IPS-20b (cell line): Measurements from ENCODE around the gene ETS1.

Experiments used
- H3K27ac ChIP-seq: one replicate; pipeline ENCODE4 v1.5.1; 2013; ENCODE audit warnings: low read length
- H3K27me3 ChIP-seq: 2 replicates; pipeline ENCODE4 v1.6.1; 2013; ENCODE audit warnings: mild to moderate bottlenecking, low read length, inconsistent platforms; ENCODE audit not compliant: insufficient read depth
- H3K36me3 ChIP-seq: 2 replicates; pipeline ENCODE4 v1.6.1; 2013; ENCODE audit warnings: low read depth, mild to moderate bottlenecking, inconsistent platforms, low read length, moderate library complexity; ENCODE audit not compliant: insufficient read depth
- H3K4me1 ChIP-seq: 2 replicates; pipeline ENCODE4 v1.6.1; 2013; ENCODE audit warnings: mild to moderate bottlenecking, control low read depth, inconsistent platforms, low read length, moderate library complexity; ENCODE audit not compliant: insufficient read depth
- H3K4me3 ChIP-seq: 2 replicates; pipeline ENCODE4 v1.5.1; 2013; ENCODE audit warnings: mild to moderate bottlenecking, low read length, inconsistent platforms
- H3K9ac ChIP-seq: 2 replicates; pipeline ENCODE4 v1.6.1; 2013; ENCODE audit warnings: low read depth, mild to moderate bottlenecking, inconsistent platforms, low read length, moderate library complexity
- H3K9me3 ChIP-seq: 2 replicates; pipeline ENCODE4 v1.6.1; 2013; ENCODE audit warnings: mild to moderate bottlenecking, low read depth, low read length, inconsistent platforms; ENCODE audit not compliant: insufficient read depth

The ETS1 gene

GRCh38 chr11:128589998-128590397, 2.6 kb upstream of the ETS1 start:
- no peak overlapping the region for H3K27ac ChIP-seq
- H3K9me3 ChIP-seq: no peaks in the 10 kb centered on the region
- H3K36me3 ChIP-seq: no peaks in the 10 kb centered on the region
- no peak overlapping the region for H3K9ac ChIP-seq
- H3K4me1 ChIP-seq: peaks cover 27% of the 10 kb centered on the region
- H3K4me3 ChIP-seq: no peak overlapping the region
- H3K27me3 ChIP-seq: peaks cover 44% of the 10 kb centered on the region; the same call in 1 of the 2 replicates

- peaks cover 44% of the 10 kb centered on the region; the same call in 1 of the 2 replicates for H3K27me3 ChIP-seq
- no peak overlapping the region for H3K9ac ChIP-seq
- no peaks in the 10 kb centered on the region for H3K36me3 ChIP-seq
- H3K9me3 ChIP-seq: no peaks in the 10 kb centered on the region
- no peak overlapping the region for H3K4me3 ChIP-seq
- H3K27ac ChIP-seq: no peak overlapping the region
- peaks cover 32% of the 10 kb centered on the region for H3K4me1 ChIP-seq
Measured at GRCh38 chr11:128588093-128588492, 735 bp upstream of the ETS1 start.

- no peaks in the 10 kb centered on the region for H3K36me3 ChIP-seq
- peak overlapping the region; percentile 63; the same call in 1 of the 2 replicates for H3K9ac ChIP-seq
- peaks cover 32% of the 10 kb centered on the region; the same call in 1 of the 2 replicates for H3K4me1 ChIP-seq
- H3K27me3 ChIP-seq: peaks cover 41% of the 10 kb centered on the region; the same call in 1 of the 2 replicates
- no peak overlapping the region for H3K27ac ChIP-seq
- no peaks in the 10 kb centered on the region for H3K9me3 ChIP-seq
- peak overlapping the region; percentile 78 for H3K4me3 ChIP-seq
Measured at GRCh38 chr11:128586689-128587088, 669 bp downstream of the ETS1 start.

GRCh38 chr11:128585498-128586238, 1.7 kb downstream of the ETS1 start:
- Histone ChIP-seq H3K36me3 (no peaks in the 10 kb centered on the region), H3K9ac (no peak overlapping the region; the same call in 1 of the 2 replicates), H3K4me3 (peak overlapping the region; percentile 78), H3K4me1 (peaks cover 42% of the 10 kb centered on the region), H3K27ac (no peak overlapping the region), H3K27me3 (peaks cover 35% of the 10 kb centered on the region; the same call in 1 of the 2 replicates), H3K9me3 (no peaks in the 10 kb centered on the region)

GRCh38 chr11:128584253-128584652, 3.1 kb downstream of the ETS1 start:
- Histone ChIP-seq H3K36me3 (no peaks in the 10 kb centered on the region), H3K4me1 (peaks cover 54% of the 10 kb centered on the region), H3K9me3 (no peaks in the 10 kb centered on the region), H3K27ac (no peak overlapping the region), H3K27me3 (peaks cover 35% of the 10 kb centered on the region; the same call in 1 of the 2 replicates), H3K9ac (peak overlapping the region; percentile 30; the same call in 1 of the 2 replicates), H3K4me3 (peak overlapping the region; percentile 57)

- H3K4me1 ChIP-seq: peaks cover 58% of the 10 kb centered on the region
- H3K27me3 ChIP-seq: peaks cover 26% of the 10 kb centered on the region; the same call in 1 of the 2 replicates
- peak overlapping the region; percentile 18 for H3K27ac ChIP-seq
- no peaks in the 10 kb centered on the region for H3K36me3 ChIP-seq
- no peaks in the 10 kb centered on the region for H3K9me3 ChIP-seq
- H3K9ac ChIP-seq: peak overlapping the region; percentile 30; the same call in 1 of the 2 replicates
- peak overlapping the region; percentile 57 for H3K4me3 ChIP-seq
Measured at GRCh38 chr11:128582496-128583366, 4.6 kb downstream of the ETS1 start.

- peaks cover 16% of the 10 kb centered on the region; the same call in 1 of the 2 replicates for H3K27me3 ChIP-seq
- no peaks in the 10 kb centered on the region for H3K9me3 ChIP-seq
- peaks cover 65% of the 10 kb centered on the region for H3K4me1 ChIP-seq
- no peaks in the 10 kb centered on the region for H3K36me3 ChIP-seq
- peak overlapping the region; percentile 26 for H3K27ac ChIP-seq
- H3K9ac ChIP-seq: no peak overlapping the region
- peak overlapping the region; percentile 57; the same call in 1 of the 2 replicates for H3K4me3 ChIP-seq
Measured at GRCh38 chr11:128581561-128582272, 5.6 kb downstream of the ETS1 start.

- Histone ChIP-seq H3K36me3 (no peaks in the 10 kb centered on the region), H3K9me3 (no peaks in the 10 kb centered on the region), H3K4me1 (peaks cover 62% of the 10 kb centered on the region), H3K27ac (peak overlapping the region; percentile 56), H3K4me3 (no peak overlapping the region), H3K27me3 (peaks cover 5% of the 10 kb centered on the region; the same call in 1 of the 2 replicates), H3K9ac (no peak overlapping the region)
Measured at GRCh38 chr11:128580612-128581011, 6.7 kb downstream of the ETS1 start.

- Histone ChIP-seq H3K36me3 (no peaks in the 10 kb centered on the region), H3K9ac (no peak overlapping the region), H3K27ac (peak overlapping the region; percentile 56), H3K27me3 (no peaks in the 10 kb centered on the region; the same call in 1 of the 2 replicates), H3K9me3 (no peaks in the 10 kb centered on the region), H3K4me1 (peaks cover 62% of the 10 kb centered on the region), H3K4me3 (no peak overlapping the region)
Measured at GRCh38 chr11:128579798-128580504, 7.4 kb downstream of the ETS1 start.

- no peaks in the 10 kb centered on the region for H3K9me3 ChIP-seq
- H3K36me3 ChIP-seq: no peaks in the 10 kb centered on the region
- H3K27ac ChIP-seq: no peak overlapping the region
- no peak overlapping the region for H3K4me3 ChIP-seq
- H3K27me3 ChIP-seq: no peaks in the 10 kb centered on the region
- H3K4me1 ChIP-seq: peaks cover 36% of the 10 kb centered on the region
- H3K9ac ChIP-seq: no peak overlapping the region
Measured at GRCh38 chr11:128576555-128576954, 10.8 kb downstream of the ETS1 start.

GRCh38 chr11:128575961-128576350, 11.4 kb downstream of the ETS1 start:
- H3K9ac ChIP-seq: no peak overlapping the region
- no peak overlapping the region for H3K4me3 ChIP-seq
- no peaks in the 10 kb centered on the region for H3K27me3 ChIP-seq
- no peak overlapping the region for H3K27ac ChIP-seq
- peaks cover 30% of the 10 kb centered on the region for H3K4me1 ChIP-seq
- no peaks in the 10 kb centered on the region for H3K9me3 ChIP-seq
- H3K36me3 ChIP-seq: no peaks in the 10 kb centered on the region
